Ishikawa (cell line): ENCODE results near the gene EXOC3.

Experiments used
- CEBPB ChIP-seq: IDR thresholded peaks from 2 replicates; pipeline ENCODE4 v1.6.1; 2012
- CREB1 ChIP-seq: IDR thresholded peaks from 2 replicates; pipeline ENCODE4 v1.6.1; 2012; ENCODE audit warnings: low read depth
- EGR1 ChIP-seq: IDR thresholded peaks from 2 replicates; pipeline ENCODE4 v1.6.1; 2012
- EP300 ChIP-seq: IDR thresholded peaks from 2 replicates; pipeline ENCODE4 v1.6.1; 2012; ENCODE audit warnings: borderline replicate concordance
- FOXM1 ChIP-seq: IDR thresholded peaks from 2 replicates; pipeline ENCODE4 v1.6.1; 2012; ENCODE audit warnings: low read depth, borderline replicate concordance
- NFIC ChIP-seq: IDR thresholded peaks from 2 replicates; pipeline ENCODE4 v1.6.1; 2012
- RAD21 ChIP-seq: IDR thresholded peaks from 2 replicates; pipeline ENCODE4 v1.6.1; 2012; ENCODE audit warnings: low read depth
- TAF1 ChIP-seq: IDR thresholded peaks from 2 replicates; pipeline ENCODE4 v1.6.1; 2012; ENCODE audit warnings: low read depth, mild to moderate bottlenecking
- TEAD4 ChIP-seq: IDR thresholded peaks from 2 replicates; pipeline ENCODE4 v1.6.1; 2012
- YY1 ChIP-seq: IDR thresholded peaks from 2 replicates; pipeline ENCODE4 v1.6.1; 2012; ENCODE audit warnings: low read depth
- ZBTB7A ChIP-seq: IDR thresholded peaks from 2 replicates; pipeline ENCODE4 v1.6.1; 2012; ENCODE audit warnings: low read depth
- TF ChIP-seq, protein P1 (sequence below): IDR thresholded peaks from 2 replicates; pipeline ENCODE4 v1.6.1; 2012; ENCODE audit warnings: low read depth, mild to moderate bottlenecking
- TF ChIP-seq, protein P2 (sequence below): IDR thresholded peaks from 2 replicates; pipeline ENCODE4 v1.6.1; 2012
- TF ChIP-seq, protein P3 (sequence below): IDR thresholded peaks from 2 replicates; pipeline ENCODE4 v1.6.1; 2012

DNA sequence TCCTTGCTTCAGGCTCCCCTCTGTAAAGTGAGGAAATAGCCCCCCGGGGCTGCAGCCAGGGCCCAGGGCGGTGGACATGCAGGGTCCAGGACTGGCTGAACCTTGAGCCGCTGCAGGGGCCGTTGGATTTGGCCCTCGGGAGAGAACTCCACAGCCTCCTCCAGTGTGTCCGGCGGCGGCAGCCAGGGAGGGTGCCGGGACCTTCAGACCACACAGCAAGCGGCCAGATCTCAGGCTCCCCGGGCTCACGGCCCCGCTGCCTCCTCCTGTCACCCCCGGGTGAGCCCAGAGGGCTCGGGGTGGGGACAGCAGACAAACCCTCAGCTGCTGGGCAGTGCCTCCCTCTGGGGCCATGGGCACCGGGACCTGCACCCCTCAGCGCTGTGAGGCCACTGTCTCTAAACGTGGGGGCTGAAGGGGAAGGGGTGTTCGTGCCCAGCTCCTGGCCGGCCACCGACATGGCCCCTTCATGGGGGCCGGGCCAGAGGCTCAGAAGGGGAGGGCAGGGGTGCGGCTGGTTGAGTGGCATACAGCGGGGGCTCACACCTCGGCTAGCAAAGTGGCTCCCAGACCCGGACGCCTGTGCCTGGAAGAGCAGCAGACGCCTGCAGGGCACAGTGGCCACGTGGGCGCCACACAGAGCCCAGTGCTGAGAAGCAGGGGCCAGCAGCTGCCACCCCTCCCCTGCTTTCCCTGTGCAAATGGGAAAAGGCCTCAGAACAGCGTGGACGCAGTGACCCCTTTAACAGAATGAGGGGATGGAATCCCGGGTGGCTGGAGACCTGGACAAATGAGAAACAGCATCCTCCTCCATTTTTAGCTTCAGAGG is 61.6 kb downstream of the EXOC3 start:
- TF ChIP-seq CREB1 = no peak
- TF ChIP-seq EGR1 = no peak
- no peak for TF ChIP-seq NFIC
- no peak for TF ChIP-seq YY1
- TF ChIP-seq, protein P1, sequence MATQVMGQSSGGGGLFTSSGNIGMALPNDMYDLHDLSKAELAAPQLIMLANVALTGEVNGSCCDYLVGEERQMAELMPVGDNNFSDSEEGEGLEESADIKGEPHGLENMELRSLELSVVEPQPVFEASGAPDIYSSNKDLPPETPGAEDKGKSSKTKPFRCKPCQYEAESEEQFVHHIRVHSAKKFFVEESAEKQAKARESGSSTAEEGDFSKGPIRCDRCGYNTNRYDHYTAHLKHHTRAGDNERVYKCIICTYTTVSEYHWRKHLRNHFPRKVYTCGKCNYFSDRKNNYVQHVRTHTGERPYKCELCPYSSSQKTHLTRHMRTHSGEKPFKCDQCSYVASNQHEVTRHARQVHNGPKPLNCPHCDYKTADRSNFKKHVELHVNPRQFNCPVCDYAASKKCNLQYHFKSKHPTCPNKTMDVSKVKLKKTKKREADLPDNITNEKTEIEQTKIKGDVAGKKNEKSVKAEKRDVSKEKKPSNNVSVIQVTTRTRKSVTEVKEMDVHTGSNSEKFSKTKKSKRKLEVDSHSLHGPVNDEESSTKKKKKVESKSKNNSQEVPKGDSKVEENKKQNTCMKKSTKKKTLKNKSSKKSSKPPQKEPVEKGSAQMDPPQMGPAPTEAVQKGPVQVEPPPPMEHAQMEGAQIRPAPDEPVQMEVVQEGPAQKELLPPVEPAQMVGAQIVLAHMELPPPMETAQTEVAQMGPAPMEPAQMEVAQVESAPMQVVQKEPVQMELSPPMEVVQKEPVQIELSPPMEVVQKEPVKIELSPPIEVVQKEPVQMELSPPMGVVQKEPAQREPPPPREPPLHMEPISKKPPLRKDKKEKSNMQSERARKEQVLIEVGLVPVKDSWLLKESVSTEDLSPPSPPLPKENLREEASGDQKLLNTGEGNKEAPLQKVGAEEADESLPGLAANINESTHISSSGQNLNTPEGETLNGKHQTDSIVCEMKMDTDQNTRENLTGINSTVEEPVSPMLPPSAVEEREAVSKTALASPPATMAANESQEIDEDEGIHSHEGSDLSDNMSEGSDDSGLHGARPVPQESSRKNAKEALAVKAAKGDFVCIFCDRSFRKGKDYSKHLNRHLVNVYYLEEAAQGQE = no peak
- TF ChIP-seq CEBPB = no peak
- TF ChIP-seq RAD21 = no peak
- TF ChIP-seq EP300 = no peak
- TF ChIP-seq TAF1 = no peak
- TF ChIP-seq ZBTB7A = no peak
- TF ChIP-seq, protein P2, sequence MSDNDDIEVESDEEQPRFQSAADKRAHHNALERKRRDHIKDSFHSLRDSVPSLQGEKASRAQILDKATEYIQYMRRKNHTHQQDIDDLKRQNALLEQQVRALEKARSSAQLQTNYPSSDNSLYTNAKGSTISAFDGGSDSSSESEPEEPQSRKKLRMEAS = no peak
- no peak for TF ChIP-seq FOXM1
- no peak for TF ChIP-seq TEAD4
- TF ChIP-seq, protein P3, sequence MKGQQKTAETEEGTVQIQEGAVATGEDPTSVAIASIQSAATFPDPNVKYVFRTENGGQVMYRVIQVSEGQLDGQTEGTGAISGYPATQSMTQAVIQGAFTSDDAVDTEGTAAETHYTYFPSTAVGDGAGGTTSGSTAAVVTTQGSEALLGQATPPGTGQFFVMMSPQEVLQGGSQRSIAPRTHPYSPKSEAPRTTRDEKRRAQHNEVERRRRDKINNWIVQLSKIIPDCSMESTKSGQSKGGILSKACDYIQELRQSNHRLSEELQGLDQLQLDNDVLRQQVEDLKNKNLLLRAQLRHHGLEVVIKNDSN = 0 out of 2 replicates have a peak, but pooled peaks have one; percentile 37
